HG02970 (cell line): Measurements from ENCODE around the gene ASAP2.
"Not testable (repeated sequence)": the region's sequence is repeated elsewhere in the genome, so short reads cannot be mapped to it uniquely, and the experiment has no call there.

Experiments
- ATAC-seq: cut with Tn5 transposase; IDR thresholded peaks from one replicate; pipeline ENCODE4 v1.9.1; 2021; ENCODE audit warnings: mild to moderate bottlenecking, moderate library complexity, moderate number of reproducible peaks; ENCODE audit not compliant: unreplicated experiment, low FRiP score

ASAP2 gene

DNA sequence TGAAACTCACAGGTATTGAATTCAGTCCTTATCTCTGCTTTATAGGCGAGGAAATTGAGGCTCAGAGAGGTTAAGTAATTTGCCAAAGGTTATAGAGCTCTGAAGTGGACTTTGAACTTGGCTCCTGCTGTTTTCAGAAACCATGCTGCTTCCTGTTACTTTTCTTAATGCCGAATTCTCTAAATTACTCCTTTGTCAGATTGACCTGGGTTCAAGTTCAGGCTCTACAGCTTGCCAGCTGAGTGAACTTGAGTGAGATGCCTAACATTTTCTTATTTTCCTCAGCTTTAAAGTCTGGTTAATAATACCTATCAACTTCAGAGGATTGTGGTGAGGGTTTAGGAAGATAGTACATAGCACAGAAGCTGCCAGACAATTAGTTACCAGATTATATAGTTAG lies 3.4 kb downstream of the ASAP2 start:
- no peak for ATAC-seq

DNA sequence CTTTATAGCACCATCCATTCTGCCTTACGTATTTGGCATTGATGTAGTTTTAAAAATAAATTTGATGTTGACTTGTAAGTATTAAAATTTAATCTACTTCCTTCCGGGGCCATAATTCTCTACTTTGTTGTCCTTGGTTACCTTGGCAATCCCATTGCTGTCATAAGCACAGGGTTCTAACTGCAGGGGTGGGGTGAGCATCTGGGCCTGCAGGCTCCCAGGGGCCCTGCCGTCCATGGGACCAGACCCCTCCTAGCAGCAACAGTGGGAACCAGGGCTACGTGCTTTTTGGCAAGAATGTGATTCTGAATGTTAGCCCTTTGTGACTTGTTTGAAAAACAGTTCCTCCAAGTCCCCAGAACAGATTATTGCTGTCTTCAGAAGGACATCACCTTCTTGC lies 4.9 kb downstream of the ASAP2 start:
- no peak for ATAC-seq

DNA sequence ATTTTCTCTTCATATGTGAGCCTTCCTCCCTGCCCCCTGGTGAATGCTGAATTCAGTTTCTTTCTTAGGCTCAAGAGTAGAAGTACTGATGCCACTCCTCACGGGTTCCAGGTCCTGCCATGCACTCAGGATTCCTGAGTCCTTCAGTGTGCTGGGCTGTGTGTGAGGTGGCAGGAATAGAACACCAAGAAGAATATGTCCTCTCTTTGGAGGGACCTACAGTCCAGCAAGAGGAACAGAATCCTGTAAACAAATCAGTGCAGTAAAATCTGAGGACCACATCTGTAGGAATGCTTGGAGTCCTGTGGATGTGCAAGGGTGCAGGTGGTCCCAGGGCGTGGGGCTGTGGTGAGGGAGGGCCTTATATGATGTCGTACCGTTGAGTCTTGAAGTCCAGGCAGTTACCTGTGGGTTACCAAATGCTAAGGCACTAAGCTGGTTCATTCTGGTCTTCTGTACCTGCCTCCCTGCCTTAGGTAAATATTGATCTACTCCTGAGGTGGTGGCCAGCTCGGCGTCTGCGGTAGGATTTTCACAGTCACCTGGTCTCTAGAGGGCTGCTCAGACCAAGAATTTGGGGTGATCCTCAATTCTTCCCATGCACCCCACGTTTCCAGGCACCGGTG lies 5.5 kb downstream of the ASAP2 start:
- no peak for ATAC-seq

DNA sequence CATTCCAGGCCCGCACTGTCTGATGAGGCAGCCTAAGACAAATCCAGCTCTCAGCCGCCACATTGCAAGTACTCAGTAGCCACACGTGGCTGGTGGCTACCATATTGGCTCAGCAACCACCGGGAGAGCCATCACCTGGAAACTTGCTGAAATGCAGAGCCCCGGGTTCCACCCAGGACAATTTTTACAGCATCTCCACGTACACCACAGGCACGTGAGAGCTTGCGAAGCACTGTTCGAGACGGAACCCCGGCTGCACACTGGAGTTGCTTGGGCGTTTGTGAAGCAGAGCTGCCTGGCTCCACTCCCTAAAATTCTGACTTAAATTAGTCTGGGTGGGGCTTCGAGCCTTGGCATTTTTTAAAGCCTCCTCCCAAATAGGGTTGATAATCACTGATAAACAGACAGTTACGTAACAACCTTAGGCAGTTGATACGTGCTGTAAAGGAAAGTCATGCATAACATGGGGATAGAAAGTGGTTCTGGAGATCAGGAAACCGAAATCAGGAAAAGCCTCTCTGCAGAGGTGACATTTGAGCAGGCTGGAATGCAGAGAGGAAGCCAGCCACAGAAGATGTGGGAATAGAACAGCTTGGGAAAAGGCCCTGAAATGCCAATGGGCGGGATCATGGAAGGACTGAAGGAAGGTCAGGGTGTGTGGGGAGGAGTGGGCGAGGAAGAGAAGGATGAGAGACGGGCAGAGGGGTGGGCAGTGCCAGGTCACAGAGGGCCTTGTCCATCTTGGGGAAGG lies 6.2 kb downstream of the ASAP2 start:
- no peak for ATAC-seq

DNA sequence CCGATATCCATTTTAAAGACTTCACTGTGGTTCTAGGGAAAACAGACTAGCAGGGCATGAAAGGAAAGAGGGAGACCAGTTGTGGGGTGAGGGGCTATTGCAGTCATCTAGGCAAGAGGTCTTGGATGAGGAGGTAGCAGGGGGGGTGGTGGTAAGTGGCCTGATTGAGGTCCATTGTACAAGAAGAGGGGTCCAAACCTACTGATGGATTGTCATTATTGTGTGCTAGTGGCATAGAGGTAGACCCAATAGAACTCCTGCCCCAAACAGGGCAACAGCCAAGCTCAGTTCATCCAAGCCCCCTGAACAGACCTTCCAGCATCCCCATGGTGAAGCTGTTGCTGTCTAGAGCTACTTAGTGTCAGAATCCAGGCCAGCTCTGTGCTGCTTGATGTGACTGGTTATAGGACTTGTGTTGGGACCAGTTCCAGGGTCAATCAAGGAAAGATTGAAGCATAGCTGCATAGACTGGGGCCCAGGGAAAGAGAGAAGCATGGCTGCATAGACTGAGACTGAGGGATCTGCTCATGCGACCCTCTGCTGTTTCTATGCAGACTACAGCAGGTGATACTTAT lies 7.0 kb downstream of the ASAP2 start:
- ATAC-seq = no peak

DNA sequence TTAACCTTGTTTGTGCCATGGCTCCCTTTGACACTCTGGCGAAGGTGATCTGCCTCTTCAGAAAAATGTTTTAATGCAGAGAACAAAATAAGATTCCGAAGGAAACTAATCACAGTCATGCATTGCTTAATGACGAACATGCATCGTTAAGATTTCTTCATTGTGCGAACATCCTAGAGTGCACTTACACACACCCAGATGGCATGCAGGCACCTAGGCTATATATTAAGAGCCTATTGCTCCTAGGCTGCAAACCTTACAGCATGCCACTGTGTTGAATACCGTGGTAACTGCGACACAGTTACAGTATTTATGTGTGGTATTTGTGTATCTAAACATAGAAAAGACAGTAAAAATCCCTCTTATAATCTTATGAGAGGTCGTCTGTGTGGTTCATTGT lies 8.3 kb downstream of the ASAP2 start:
- ATAC-seq = no peak

DNA sequence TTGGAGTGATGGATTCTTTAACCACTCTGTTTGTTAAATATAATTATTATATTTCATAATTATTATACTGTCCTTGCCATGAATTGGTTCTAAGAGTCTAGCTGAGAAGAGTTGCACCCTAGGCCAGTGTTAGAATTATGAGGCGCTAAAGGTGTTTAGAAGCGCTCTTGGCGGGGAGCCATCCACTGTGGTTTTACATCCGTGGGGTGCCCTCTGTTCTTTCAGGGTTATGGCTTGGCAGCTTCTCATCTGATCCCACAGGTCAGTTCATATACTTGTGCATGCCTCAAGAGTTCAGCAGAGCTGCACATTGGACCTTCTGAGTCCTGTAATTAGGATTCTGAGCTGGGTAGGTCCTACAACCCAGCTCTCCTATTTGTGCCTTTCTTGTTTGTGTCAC lies 9.1 kb downstream of the ASAP2 start:
- ATAC-seq = no peak

DNA sequence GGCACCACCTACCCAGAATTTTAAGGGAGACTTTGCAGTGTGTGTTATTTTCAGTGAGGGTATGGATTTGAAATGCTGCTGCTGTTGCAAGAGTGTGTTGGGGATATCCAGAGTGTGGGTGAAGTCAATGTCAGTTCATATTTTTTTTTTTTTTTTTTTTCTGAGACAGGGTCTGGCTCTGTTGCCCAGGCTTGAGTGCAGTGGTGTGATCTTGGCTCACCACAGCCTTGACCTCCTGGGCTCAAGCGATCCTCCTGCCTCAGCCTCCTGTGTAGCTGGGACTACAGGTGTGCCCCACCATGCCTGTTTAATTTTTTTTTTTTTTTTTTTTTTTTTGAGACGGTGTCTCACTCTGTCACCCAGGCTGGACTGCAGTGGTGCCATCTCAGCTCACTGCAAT lies 9.5 kb downstream of the ASAP2 start:
- ATAC-seq = not testable (repeated sequence)

DNA sequence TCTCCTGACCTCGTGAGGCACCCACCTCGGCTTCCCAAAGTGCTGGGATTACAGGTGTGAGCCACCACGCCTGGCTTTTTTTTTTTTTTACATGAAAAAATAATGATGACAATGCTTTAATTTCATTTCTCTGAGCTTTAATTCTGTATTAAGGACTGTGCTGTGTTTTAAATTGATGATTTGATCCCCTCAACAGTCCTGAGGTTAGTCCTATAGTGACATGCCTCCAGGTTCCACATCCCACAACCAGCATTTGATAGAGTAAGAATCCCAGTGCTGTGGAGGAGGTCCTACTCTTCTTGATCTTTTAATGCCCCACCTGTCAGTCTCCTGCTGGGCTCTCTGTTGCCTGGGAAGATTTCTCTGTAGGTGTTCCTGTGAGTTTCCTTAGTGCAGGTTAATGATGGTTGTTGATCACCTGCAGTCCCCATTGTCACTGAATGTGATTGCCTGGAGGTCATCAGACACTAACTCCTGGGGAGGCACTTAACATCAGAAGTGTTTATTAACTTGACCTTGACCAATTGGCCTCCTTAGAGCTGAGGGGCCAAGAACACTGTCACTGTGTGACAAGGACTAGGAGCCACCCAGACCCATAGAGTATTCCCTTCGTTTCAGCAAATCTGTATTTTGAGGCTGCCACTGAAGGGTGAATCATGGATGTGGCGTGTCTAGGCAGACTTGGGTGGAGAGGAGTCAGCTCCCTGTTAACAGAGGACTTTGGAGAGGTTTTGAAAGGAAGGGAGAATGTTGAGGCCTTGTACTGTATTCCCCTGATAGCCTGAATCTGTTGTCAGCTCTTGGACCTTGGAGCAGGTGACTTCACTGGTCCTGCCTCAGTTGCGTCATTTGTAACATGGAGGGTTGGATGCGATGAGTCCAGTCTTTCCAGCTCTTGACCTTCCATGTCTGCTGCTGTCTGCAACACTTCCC lies 11.5 kb downstream of the ASAP2 start:
- no peak for ATAC-seq

DNA sequence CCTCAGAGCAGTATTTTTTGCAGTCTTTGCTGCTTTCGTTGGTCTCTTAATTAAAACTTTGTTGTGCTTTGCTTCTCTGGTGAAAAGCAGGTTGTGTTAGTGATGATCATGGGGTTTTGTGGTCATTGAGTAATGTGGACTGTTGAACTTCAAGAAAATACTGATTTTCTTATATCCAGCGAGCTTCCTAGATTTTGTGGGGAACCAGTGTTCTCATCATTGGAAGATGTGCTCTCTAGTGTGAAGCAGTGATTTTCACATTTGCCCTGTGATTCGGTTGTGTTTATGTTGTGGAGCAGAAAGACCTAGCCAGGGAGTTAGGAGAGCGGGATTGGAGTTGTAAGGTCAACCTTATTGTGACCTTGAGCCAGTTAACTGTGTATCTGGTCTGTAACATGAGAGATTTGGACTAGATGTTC lies 12.4 kb downstream of the ASAP2 start:
- ATAC-seq = no peak

DNA sequence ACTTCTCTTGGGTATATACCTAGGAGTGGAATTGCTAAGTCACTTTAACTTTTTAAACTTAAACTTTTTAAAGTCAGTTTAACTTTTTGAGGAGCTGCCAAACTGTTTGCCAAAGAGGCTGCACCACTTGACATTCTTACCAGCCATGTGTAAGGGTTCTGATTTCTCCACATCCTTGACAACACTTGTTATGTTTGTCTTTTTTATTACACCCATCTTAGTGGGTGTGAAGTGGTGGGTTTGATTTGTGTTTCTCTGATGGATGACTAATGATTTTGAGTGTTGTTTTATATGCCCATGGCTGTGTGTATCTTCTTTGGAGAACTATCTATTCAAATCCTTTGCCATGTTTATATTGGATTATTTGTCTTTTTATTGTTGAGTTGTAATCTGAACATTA lies 13.6 kb downstream of the ASAP2 start:
- ATAC-seq = no peak

DNA sequence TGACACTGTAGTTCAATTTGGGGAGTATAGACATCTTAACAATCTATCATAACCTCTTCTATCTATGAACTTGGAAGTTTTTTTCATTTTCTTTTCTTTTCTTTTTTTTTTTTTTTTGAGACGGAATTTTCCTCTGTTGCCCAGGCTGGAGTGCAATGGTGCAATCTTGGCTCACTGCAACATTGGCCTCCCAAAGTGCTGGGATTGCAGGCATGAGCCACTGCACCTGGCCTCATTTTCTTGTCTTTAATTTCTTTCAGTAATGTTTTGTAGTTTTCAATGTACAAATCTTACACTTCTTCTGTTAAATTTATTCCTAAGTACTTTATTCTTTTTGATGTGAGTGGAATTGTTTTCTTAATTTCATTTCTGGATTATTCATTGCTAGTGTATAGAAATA lies 14.6 kb downstream of the ASAP2 start:
- ATAC-seq = no peak

DNA sequence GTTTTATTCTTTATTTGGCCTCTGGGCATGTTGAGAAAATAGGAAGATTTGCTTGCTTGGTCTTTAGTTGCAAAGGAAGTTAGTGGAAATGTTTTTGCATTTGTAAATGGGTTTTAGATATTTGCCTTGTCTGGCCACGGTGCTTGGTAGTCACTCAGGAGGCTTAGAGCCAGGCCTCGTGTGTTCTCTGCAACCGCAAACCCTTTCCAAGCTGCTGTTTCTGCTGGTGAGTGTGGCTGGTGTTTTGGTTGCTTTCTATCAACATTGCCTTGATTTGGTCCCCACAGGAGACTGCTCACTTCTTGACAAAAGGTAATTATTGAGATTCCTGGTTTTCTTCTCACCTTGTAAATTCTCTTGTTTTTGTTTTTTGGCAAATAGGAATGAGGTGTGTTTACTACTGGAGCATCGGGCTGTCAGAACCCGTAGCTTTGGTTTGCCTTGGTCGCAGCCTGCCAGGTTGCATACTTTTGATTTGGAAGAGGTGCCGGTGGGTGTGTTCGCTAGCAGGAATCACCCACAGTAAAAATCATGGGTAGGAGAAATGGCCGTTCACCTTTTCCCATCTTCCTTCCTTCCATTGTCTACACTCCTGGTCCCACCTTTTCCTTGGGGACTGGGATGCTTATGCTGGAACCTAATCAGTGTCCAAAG lies 15.8 kb downstream of the ASAP2 start:
- ATAC-seq = no peak

DNA sequence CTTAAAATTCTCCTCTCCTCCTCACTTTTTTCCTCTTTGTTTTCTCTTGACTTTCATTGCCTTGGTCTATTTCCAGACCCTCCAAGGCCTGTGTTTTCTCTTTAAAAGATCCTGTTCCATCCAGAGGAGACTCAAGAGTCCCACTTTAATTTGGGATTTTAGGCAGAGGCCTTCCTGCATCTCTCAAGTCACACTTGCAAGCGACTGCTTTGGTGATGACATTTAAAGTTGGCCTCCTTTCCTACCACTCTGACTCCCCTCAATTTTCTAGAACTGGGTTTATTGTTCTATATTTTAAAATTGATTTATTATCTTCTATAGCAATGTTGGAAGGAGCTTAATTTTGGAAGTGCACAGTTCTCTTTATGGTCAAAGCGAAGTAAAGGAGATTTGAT lies 16.3 kb downstream of the ASAP2 start:
- ATAC-seq = no peak

DNA sequence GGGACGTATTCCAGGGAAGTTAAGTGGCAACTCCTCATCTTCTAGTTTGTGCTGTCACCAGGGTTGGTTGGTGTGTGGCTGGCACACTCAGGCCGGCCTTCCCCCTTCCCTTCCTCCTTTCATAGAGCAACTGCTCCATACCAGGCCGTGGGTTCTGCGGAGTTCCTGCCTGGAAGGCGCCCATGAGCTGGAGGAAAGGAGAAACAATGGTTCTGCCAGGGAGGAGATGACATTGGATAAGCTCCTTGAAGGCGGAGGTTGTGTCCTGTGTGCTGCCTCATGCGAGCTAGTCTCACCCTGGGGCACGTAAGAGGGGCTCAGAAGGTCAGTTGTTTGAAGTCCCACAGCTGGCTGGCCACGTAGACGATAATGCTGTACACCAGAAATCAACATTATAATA lies 19.2 kb downstream of the ASAP2 start:
- ATAC-seq = no peak

DNA sequence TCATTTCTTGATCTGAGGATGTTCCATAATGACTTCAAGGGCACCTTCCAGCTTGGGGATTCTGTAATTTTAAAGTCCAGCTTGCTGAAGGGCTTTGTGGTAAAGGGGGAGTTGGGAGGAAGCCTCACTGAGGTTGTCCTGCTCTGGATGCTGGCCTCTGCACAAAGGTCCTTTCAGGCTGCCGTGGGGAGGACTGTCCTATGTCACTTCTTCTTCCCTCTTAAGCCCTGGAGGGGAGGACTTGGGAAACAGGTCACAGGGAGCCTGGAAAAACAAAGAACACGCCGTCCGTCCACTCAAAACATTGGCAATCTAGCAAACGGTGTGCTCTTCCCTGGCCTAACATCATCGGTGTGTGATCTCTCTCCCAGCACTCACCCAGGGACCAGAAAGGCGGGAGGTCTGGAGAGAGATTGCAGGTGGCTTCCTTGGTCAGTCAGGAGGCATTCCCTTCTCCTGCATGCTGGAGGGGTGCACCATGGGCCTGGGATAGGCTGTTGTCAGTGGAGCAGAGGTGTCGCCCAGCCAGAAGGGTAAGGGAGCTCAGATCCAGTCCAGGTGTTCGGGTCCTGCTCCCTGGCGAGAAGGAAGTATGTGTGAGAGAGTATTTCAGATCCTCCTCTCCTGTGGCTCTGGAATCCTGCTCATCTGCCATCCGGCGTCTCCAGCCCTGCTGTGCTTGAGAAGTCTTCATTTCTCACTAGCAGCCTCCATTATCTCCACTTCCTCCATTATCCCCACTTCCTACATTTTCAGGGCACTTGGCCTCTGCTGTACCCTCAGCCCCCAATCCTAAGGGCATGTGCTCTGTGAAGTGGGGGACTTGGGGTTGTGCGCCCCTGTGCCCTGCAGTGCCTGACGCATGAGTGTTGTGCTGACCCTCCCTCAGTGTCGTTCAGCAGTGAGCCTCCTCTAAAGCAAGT lies 20.1 kb downstream of the ASAP2 start:
- no peak for ATAC-seq

DNA sequence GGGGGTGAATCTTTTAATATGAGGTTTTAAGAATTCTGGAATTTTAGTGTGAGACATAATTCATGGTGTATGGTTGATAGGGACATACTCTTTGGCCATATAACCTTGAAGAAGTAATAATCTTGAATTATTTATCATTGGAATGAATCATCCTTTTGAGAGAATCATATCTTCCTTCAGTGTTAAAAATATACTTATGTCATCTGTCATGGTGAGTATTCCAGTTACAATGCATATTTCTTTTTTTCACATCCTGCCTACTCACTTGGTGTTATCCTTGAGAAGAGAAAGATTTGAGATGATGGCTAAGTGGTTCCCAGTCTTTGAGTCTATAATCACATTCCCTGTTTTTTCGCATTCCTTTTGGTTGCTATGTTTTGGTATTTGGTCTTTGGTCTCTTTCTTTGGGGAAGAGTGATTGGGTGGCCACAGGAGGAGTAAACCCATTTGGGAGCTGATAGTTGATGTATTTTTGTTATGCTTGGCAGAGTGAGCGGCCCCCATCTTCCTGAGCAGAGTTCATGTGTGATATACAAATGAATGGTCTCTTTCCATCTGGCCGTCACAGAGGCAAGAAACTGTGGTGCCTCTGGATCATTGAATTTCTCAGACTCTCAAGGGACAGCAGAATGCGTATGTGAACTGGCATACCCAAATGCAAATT lies 21.6 kb downstream of the ASAP2 start:
- no peak for ATAC-seq

DNA sequence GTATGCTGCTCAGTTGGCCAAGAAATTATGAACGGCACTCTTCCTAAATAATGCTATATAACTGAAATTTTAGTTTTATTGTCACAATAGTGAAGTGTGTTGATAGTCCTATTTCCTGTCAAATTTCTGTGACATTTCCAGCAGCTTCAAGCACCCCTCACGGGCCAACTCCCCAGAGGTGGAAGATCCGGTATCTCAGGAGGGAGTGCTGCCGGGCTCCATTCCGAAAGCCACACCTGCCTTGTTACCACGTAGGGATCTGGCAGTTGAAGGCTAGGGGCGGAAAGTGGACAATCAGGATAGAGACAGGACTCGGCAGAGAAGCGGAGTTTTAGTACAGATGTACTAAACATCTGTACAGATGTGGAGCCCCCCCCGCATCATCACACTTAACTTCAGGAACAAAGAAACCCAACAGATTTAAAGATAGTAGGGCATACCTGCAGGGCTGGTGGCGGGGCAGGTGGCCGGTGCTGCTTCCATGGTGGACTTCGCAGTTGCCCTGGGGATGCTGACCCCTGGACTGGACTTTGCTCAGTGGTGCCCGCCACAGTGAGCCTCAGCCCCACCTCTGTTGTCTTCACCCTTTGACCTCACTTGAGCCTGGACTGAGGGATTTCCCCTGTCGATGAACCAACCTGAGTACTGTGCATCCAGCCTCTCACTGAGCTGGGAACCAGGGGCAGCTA lies 22.3 kb downstream of the ASAP2 start:
- no peak for ATAC-seq
